Measurements from ENCODE around the gene KMT2C.
"Not testable (repeated sequence)": the region's sequence is repeated elsewhere in the genome, so short reads cannot be mapped to it uniquely, and the experiment has no call there.

The KMT2C gene

GRCh38 chr7:152414779-152415178 is 21.0 kb downstream of the KMT2C start:
- Histone ChIP-seq H3K4me3 (ENCODE audit: low read depth, low read length) (no peak overlapping the region), H3K36me3 (no peaks in the 10 kb centered on the region), H3K4me1 (no peaks in the 10 kb centered on the region; the same call in 1 of the 2 replicates), H3K27me3 (no peaks in the 10 kb centered on the region), H3K9me3 (no peaks in the 10 kb centered on the region)
- DNase-seq, result no peak
- TF ChIP-seq CTCF (IDR thresholded peaks at IDR 0.05; ENCODE audit: low read depth, low read length), result no peak

- no peak for TF ChIP-seq CTCF (IDR thresholded peaks at IDR 0.05; ENCODE audit: low read depth, low read length)
- Histone ChIP-seq H3K4me3 (ENCODE audit: low read depth, low read length) (no peak overlapping the region), H3K9me3 (peaks cover 4% of the 10 kb centered on the region; the same call in 1 of the 2 replicates), H3K36me3 (no peaks in the 10 kb centered on the region), H3K4me1 (no peaks in the 10 kb centered on the region; the same call in 1 of the 2 replicates), H3K27me3 (no peaks in the 10 kb centered on the region)
- DNase-seq, result no peak
Measured at GRCh38 chr7:152411389-152411788, 24.4 kb downstream of the KMT2C start.

- Histone ChIP-seq H3K9me3 (peaks cover 14% of the 10 kb centered on the region), H3K4me1 (no peaks in the 10 kb centered on the region; the same call in 1 of the 2 replicates), H3K36me3 (no peaks in the 10 kb centered on the region), H3K4me3 (ENCODE audit: low read depth, low read length) (no peak overlapping the region), H3K27me3 (no peaks in the 10 kb centered on the region)
- no peak for DNase-seq
- no peak for TF ChIP-seq CTCF (IDR thresholded peaks at IDR 0.05; ENCODE audit: low read depth, low read length)
Measured at GRCh38 chr7:152406491-152406890, 29.3 kb downstream of the KMT2C start.

GRCh38 chr7:152406030-152406429 is 29.8 kb downstream of the KMT2C start:
- H3K27me3 ChIP-seq; DNase-seq; H3K36me3 ChIP-seq; H3K4me3 ChIP-seq (ENCODE audit: low read depth, low read length); H3K4me1 ChIP-seq: not testable (repeated sequence)
- H3K9me3 ChIP-seq, result peaks cover 14% of the 10 kb centered on the region

GRCh38 chr7:152403726-152404125 is 32.1 kb downstream of the KMT2C start:
- Histone ChIP-seq H3K4me1 (no peaks in the 10 kb centered on the region), H3K4me3 (ENCODE audit: low read depth, low read length) (no peak overlapping the region), H3K9me3 (peaks cover 14% of the 10 kb centered on the region), H3K27me3 (no peaks in the 10 kb centered on the region), H3K36me3 (no peaks in the 10 kb centered on the region)
- DNase-seq, result no peak
- TF ChIP-seq CTCF (IDR thresholded peaks at IDR 0.05; ENCODE audit: low read depth, low read length), result peak; percentile 10; the same call in 1 of the 2 replicates

GRCh38 chr7:152402384-152403250 is 33.2 kb downstream of the KMT2C start:
- H3K27me3 ChIP-seq, result no peaks in the 10 kb centered on the region
- no peaks in the 10 kb centered on the region for H3K4me1 ChIP-seq
- H3K36me3 ChIP-seq, result no peaks in the 10 kb centered on the region
- no peak overlapping the region for H3K4me3 ChIP-seq (ENCODE audit: low read depth, low read length)
- peaks cover 14% of the 10 kb centered on the region for H3K9me3 ChIP-seq
- no peak for TF ChIP-seq CTCF (IDR thresholded peaks at IDR 0.05; ENCODE audit: low read depth, low read length)
- no peak for DNase-seq
